ENCODE data around the gene AP2S1.
"Not testable (repeated sequence)": the region's sequence is repeated elsewhere in the genome, so short reads cannot be mapped to it uniquely, and the experiment has no call there.

Gene AP2S1

GRCh38 chr19:46825731-46826055 lies 25.0 kb downstream of the AP2S1 start:
- Histone ChIP-seq H3K27me3 (ENCODE audit: control insufficient read depth in 2 of 2, insufficient read depth in 2 of 2, low read length in 2 of 2) (no peaks in the 10 kb centered on the region), H3K4me1 (ENCODE audit: control insufficient read depth in 2 of 2, insufficient read depth in 2 of 2, low read length in 2 of 2) (peaks cover 17 to 19% of the 10 kb centered on the region in 2 donors)

GRCh38 chr19:46824890-46825730 lies 25.5 kb downstream of the AP2S1 start:
- no peak overlapping the region for H3K9ac ChIP-seq (ENCODE audit: low read depth in 1 of 2, low read length in 2 of 2)
- no peaks in the 10 kb centered on the region for H3K36me3 ChIP-seq (ENCODE audit: control insufficient read depth in 2 of 2, insufficient read depth in 2 of 2, low read length in 2 of 2)
- no peaks in the 10 kb centered on the region for H3K27me3 ChIP-seq (ENCODE audit: control insufficient read depth in 2 of 2, insufficient read depth in 2 of 2, low read length in 2 of 2)
- no peak overlapping the region for H3K4me3 ChIP-seq (ENCODE audit: low read length in 2 of 2)
- no peaks in the 10 kb centered on the region for H3K9me3 ChIP-seq (ENCODE audit: control insufficient read depth in 2 of 2, low read length in 2 of 2)
- peak overlapping the region in 1 of 2 donors; percentile 64 for H3K27ac ChIP-seq (ENCODE audit: low read depth in 2 of 2, low read length in 2 of 2)
- peaks cover 21 to 24% of the 10 kb centered on the region in 2 donors for H3K4me1 ChIP-seq (ENCODE audit: control insufficient read depth in 2 of 2, insufficient read depth in 2 of 2, low read length in 2 of 2)

More at GRCh38 chr19:46825731-46826055, 25.0 kb downstream of the AP2S1 start:
- Histone ChIP-seq H3K27ac (ENCODE audit: low read depth in 2 of 2, low read length in 2 of 2) (no peak overlapping the region), H3K9me3 (ENCODE audit: control insufficient read depth in 2 of 2, low read length in 2 of 2) (no peaks in the 10 kb centered on the region), H3K4me3 (ENCODE audit: low read length in 2 of 2) (no peak overlapping the region), H3K9ac (ENCODE audit: low read depth in 1 of 2, low read length in 2 of 2) (no peak overlapping the region), H3K36me3 (ENCODE audit: control insufficient read depth in 2 of 2, insufficient read depth in 2 of 2, low read length in 2 of 2) (no peaks in the 10 kb centered on the region)

- peaks cover 22 to 23% of the 10 kb centered on the region in 2 donors for H3K4me1 ChIP-seq (ENCODE audit: control insufficient read depth in 2 of 2, insufficient read depth in 2 of 2, low read length in 2 of 2)
- no peaks in the 10 kb centered on the region for H3K9me3 ChIP-seq (ENCODE audit: control insufficient read depth in 2 of 2, low read length in 2 of 2)
- no peaks in the 10 kb centered on the region for H3K27me3 ChIP-seq (ENCODE audit: control insufficient read depth in 2 of 2, insufficient read depth in 2 of 2, low read length in 2 of 2)
- no peak overlapping the region for H3K4me3 ChIP-seq (ENCODE audit: low read length in 2 of 2)
- no peaks in the 10 kb centered on the region for H3K36me3 ChIP-seq (ENCODE audit: control insufficient read depth in 2 of 2, insufficient read depth in 2 of 2, low read length in 2 of 2)
- no peak overlapping the region for H3K27ac ChIP-seq (ENCODE audit: low read depth in 2 of 2, low read length in 2 of 2)
- no peak overlapping the region for H3K9ac ChIP-seq (ENCODE audit: low read depth in 1 of 2, low read length in 2 of 2)
Measured at GRCh38 chr19:46823049-46823448, 27.6 kb downstream of the AP2S1 start.

- H3K27ac ChIP-seq (ENCODE audit: low read depth in 2 of 2, low read length in 2 of 2) = peak overlapping the region in 1 of 2 donors; percentile 86
Measured at GRCh38 chr19:46822410-46822787, 28.2 kb downstream of the AP2S1 start.

GRCh38 chr19:46821512-46822409 lies 28.9 kb downstream of the AP2S1 start:
- Histone ChIP-seq H3K4me1 (ENCODE audit: control insufficient read depth in 2 of 2, insufficient read depth in 2 of 2, low read length in 2 of 2) (peaks cover 22 to 23% of the 10 kb centered on the region in 2 donors), H3K9me3 (ENCODE audit: control insufficient read depth in 2 of 2, low read length in 2 of 2) (no peaks in the 10 kb centered on the region), H3K36me3 (ENCODE audit: control insufficient read depth in 2 of 2, insufficient read depth in 2 of 2, low read length in 2 of 2) (no peaks in the 10 kb centered on the region), H3K4me3 (ENCODE audit: low read length in 2 of 2) (peak overlapping the region; percentile 22 to 37), H3K27me3 (ENCODE audit: control insufficient read depth in 2 of 2, insufficient read depth in 2 of 2, low read length in 2 of 2) (no peaks in the 10 kb centered on the region), H3K9ac (ENCODE audit: low read depth in 1 of 2, low read length in 2 of 2) (peak overlapping the region; percentile 24 to 27), H3K27ac (ENCODE audit: low read depth in 2 of 2, low read length in 2 of 2) (peak overlapping the region; percentile 77 to 86)

More at GRCh38 chr19:46822410-46822787, 28.2 kb downstream of the AP2S1 start:
- H3K36me3 ChIP-seq (ENCODE audit: control insufficient read depth in 2 of 2, insufficient read depth in 2 of 2, low read length in 2 of 2); H3K4me3 ChIP-seq (ENCODE audit: low read length in 2 of 2); H3K9me3 ChIP-seq (ENCODE audit: control insufficient read depth in 2 of 2, low read length in 2 of 2); H3K27me3 ChIP-seq (ENCODE audit: control insufficient read depth in 2 of 2, insufficient read depth in 2 of 2, low read length in 2 of 2): not testable (repeated sequence)
- peak overlapping the region in 1 of 2 donors; percentile 27 for H3K9ac ChIP-seq (ENCODE audit: low read depth in 1 of 2, low read length in 2 of 2)
- H3K4me1 ChIP-seq (ENCODE audit: control insufficient read depth in 2 of 2, insufficient read depth in 2 of 2, low read length in 2 of 2) = peaks cover 22 to 23% of the 10 kb centered on the region in 2 donors

- Histone ChIP-seq H3K9me3 (ENCODE audit: control insufficient read depth in 2 of 2, low read length in 2 of 2) (no peaks in the 10 kb centered on the region), H3K27ac (ENCODE audit: low read depth in 2 of 2, low read length in 2 of 2) (no peak overlapping the region), H3K4me3 (ENCODE audit: low read length in 2 of 2) (no peak overlapping the region), H3K4me1 (ENCODE audit: control insufficient read depth in 2 of 2, insufficient read depth in 2 of 2, low read length in 2 of 2) (peaks cover 23 to 24% of the 10 kb centered on the region in 2 donors), H3K36me3 (ENCODE audit: control insufficient read depth in 2 of 2, insufficient read depth in 2 of 2, low read length in 2 of 2) (no peaks in the 10 kb centered on the region), H3K27me3 (ENCODE audit: control insufficient read depth in 2 of 2, insufficient read depth in 2 of 2, low read length in 2 of 2) (no peaks in the 10 kb centered on the region), H3K9ac (ENCODE audit: low read depth in 1 of 2, low read length in 2 of 2) (no peak overlapping the region)
Measured at GRCh38 chr19:46818812-46819211, 31.8 kb downstream of the AP2S1 start.

- no peaks in the 10 kb centered on the region for H3K27me3 ChIP-seq (ENCODE audit: control insufficient read depth in 2 of 2, insufficient read depth in 2 of 2, low read length in 2 of 2)
- no peaks in the 10 kb centered on the region for H3K36me3 ChIP-seq (ENCODE audit: control insufficient read depth in 2 of 2, insufficient read depth in 2 of 2, low read length in 2 of 2)
- peaks cover 10 to 14% of the 10 kb centered on the region in 2 donors for H3K4me1 ChIP-seq (ENCODE audit: control insufficient read depth in 2 of 2, insufficient read depth in 2 of 2, low read length in 2 of 2)
- no peak overlapping the region for H3K27ac ChIP-seq (ENCODE audit: low read depth in 2 of 2, low read length in 2 of 2)
- H3K4me3 ChIP-seq (ENCODE audit: low read length in 2 of 2) = no peak overlapping the region
- no peaks in the 10 kb centered on the region for H3K9me3 ChIP-seq (ENCODE audit: control insufficient read depth in 2 of 2, low read length in 2 of 2)
- H3K9ac ChIP-seq (ENCODE audit: low read depth in 1 of 2, low read length in 2 of 2) = no peak overlapping the region
Measured at GRCh38 chr19:46815833-46816627, 34.6 kb downstream of the AP2S1 start.

- no peak overlapping the region for H3K9ac ChIP-seq (ENCODE audit: low read depth in 1 of 2, low read length in 2 of 2)
- H3K36me3 ChIP-seq (ENCODE audit: control insufficient read depth in 2 of 2, insufficient read depth in 2 of 2, low read length in 2 of 2) = no peaks in the 10 kb centered on the region
- no peaks in the 10 kb centered on the region for H3K27me3 ChIP-seq (ENCODE audit: control insufficient read depth in 2 of 2, insufficient read depth in 2 of 2, low read length in 2 of 2)
- H3K27ac ChIP-seq (ENCODE audit: low read depth in 2 of 2, low read length in 2 of 2) = no peak overlapping the region
- H3K4me1 ChIP-seq (ENCODE audit: control insufficient read depth in 2 of 2, insufficient read depth in 2 of 2, low read length in 2 of 2) = peaks cover 0 to 4% of the 10 kb centered on the region in 2 donors
- no peak overlapping the region for H3K4me3 ChIP-seq (ENCODE audit: low read length in 2 of 2)
- no peaks in the 10 kb centered on the region for H3K9me3 ChIP-seq (ENCODE audit: control insufficient read depth in 2 of 2, low read length in 2 of 2)
Measured at GRCh38 chr19:46813839-46814358, 36.7 kb downstream of the AP2S1 start.

GRCh38 chr19:46812977-46813838 lies 37.4 kb downstream of the AP2S1 start:
- Histone ChIP-seq H3K4me3 (ENCODE audit: low read length in 2 of 2) (no peak overlapping the region), H3K27ac (ENCODE audit: low read depth in 2 of 2, low read length in 2 of 2) (no peak overlapping the region), H3K27me3 (ENCODE audit: control insufficient read depth in 2 of 2, insufficient read depth in 2 of 2, low read length in 2 of 2) (no peaks in the 10 kb centered on the region), H3K4me1 (ENCODE audit: control insufficient read depth in 2 of 2, insufficient read depth in 2 of 2, low read length in 2 of 2) (peaks cover 0 to 4% of the 10 kb centered on the region in 2 donors), H3K36me3 (ENCODE audit: control insufficient read depth in 2 of 2, insufficient read depth in 2 of 2, low read length in 2 of 2) (no peaks in the 10 kb centered on the region), H3K9me3 (ENCODE audit: control insufficient read depth in 2 of 2, low read length in 2 of 2) (no peaks in the 10 kb centered on the region), H3K9ac (ENCODE audit: low read depth in 1 of 2, low read length in 2 of 2) (no peak overlapping the region)

All from mucosa of rectum (tissue), 2 donors.